Stimulated activated CD8-positive, alpha-beta memory T cell treated with anti-CD3 and anti-CD28 coated beads, Interleukin-4, amount 100 ng/mL, for 24 hours (primary cell): ENCODE measurements around the gene UNKL.
A peak's percentile ranks its signal among the peaks of the same experiment; 100 is the strongest.

Experiments
- DNase-seq: peaks from one replicate; pipeline ENCODE4 v3.0.0-alpha.2; 2020; ENCODE audit warnings: low read depth

Gene UNKL

GRCh38 chr16:1431497-1432270 lies 17.2 kb upstream of the UNKL start:
- DNase-seq, result no peak

- DNase-seq, result no peak
These were observed 16.4 kb upstream of the UNKL start, which contains the start of gene PERCC1 for GRCh38 chr16:1430759-1431496. PERCC1 (plus strand) TSS chr16:1431078; CDS start chr16:1432594, 1,516 bp downstream.

- DNase-seq, result no peak
These were observed 15.8 kb upstream of the UNKL start for GRCh38 chr16:1430214-1430758.

GRCh38 chr16:1429631-1430030 lies 15.1 kb upstream of the UNKL start:
- no peak for DNase-seq

GRCh38 chr16:1429012-1429411 lies 14.5 kb upstream of the UNKL start:
- DNase-seq, result no peak

- DNase-seq, result peak; percentile 35
These were observed 14.0 kb upstream of the UNKL start for GRCh38 chr16:1428511-1428910.

- no peak for DNase-seq
These were observed 13.3 kb upstream of the UNKL start for GRCh38 chr16:1427473-1428461.

- DNase-seq, result no peak
These were observed 12.4 kb upstream of the UNKL start for GRCh38 chr16:1426734-1427471.

- DNase-seq, result no peak
These were observed 11.3 kb upstream of the UNKL start for GRCh38 chr16:1425616-1426370.

GRCh38 chr16:1424028-1424427 lies 9.5 kb upstream of the UNKL start:
- DNase-seq, result no peak

GRCh38 chr16:1422076-1422475 lies 7.6 kb upstream of the UNKL start:
- DNase-seq, result no peak

- no peak for DNase-seq
These were observed 5.6 kb upstream of the UNKL start for GRCh38 chr16:1420111-1420539.

GRCh38 chr16:1416521-1416941 lies 2.0 kb upstream of the UNKL start:
- DNase-seq, result no peak

GRCh38 chr16:1413684-1414531 lies 596 bp downstream of the UNKL start:
- peak; percentile 44 for DNase-seq

- DNase-seq, result no peak
These were observed 1.7 kb downstream of the UNKL start for GRCh38 chr16:1412847-1413246.

- peak; percentile 95 for DNase-seq
These were observed 6.2 kb downstream of the UNKL start for GRCh38 chr16:1408171-1408837.

GRCh38 chr16:1407753-1408152 lies 6.8 kb downstream of the UNKL start:
- no peak for DNase-seq

GRCh38 chr16:1403733-1404132 lies 10.8 kb downstream of the UNKL start:
- no peak for DNase-seq

- DNase-seq, result no peak
These were observed 11.5 kb downstream of the UNKL start for GRCh38 chr16:1403036-1403435.
